H1 (cell line): ENCODE measurements around the gene ZMIZ1. TPM values are rescaled to one million over a fixed set of nuclear protein-coding genes. Genes with fewer than 3 reads are reported as not detected.

Experiments
- CTCF ChIA-PET: fragments of 300-600 bp; sonication (Branson Sonifier 250); formaldehyde crosslinking; loops from one replicate; lab custom pipeline; 2021; ENCODE audit not compliant: partially characterized antibody; lab: Charles Lee
- POLR2A ChIA-PET: fragments of 300-600 bp; sonication (Branson Sonifier 250); formaldehyde crosslinking; loops from one replicate; lab custom pipeline; 2021; ENCODE audit warnings: inconsistent platforms; ENCODE audit not compliant: partially characterized antibody; lab: Charles Lee
- DNase-seq, 2 experiments: peaks; one replicate each; pipeline versions ENCODE4 v3.0.0 to v3.0.0-alpha.2; 2010 to 2022; ENCODE audit warnings: low spot score in 2 of 2, low read depth in 1 of 2, mixed read lengths in 1 of 2
- FAIRE-seq: peaks from 2 replicates; lab custom pipeline; 2011; peaks lifted over from hg19 to GRCh38; lab: Jason Lieb, UNC
- H2AFZ ChIP-seq: 2 replicates; pipeline ENCODE4 v1.8.1; 2012; ENCODE audit warnings: low read length, inconsistent platforms
- H2AK5ac ChIP-seq: 2 replicates; pipeline ENCODE4 v1.6.1; 2013; ENCODE audit warnings: low read depth, low read length
- H2BK120ac ChIP-seq: replicated peaks from 2 replicates; pipeline ENCODE3; 2013; ENCODE audit warnings: low read depth, low read length, inconsistent platforms
- H2BK12ac ChIP-seq: 2 replicates; pipeline ENCODE4 v1.6.1; 2013; ENCODE audit warnings: low read depth, low read length
- H2BK15ac ChIP-seq: 2 replicates; pipeline ENCODE4 v1.6.1; 2013; ENCODE audit warnings: low read length
- H2BK20ac ChIP-seq: 2 replicates; pipeline ENCODE4 v1.6.1; 2013; ENCODE audit warnings: low read length
- H2BK5ac ChIP-seq: 2 replicates; pipeline ENCODE4 v1.6.1; 2013; ENCODE audit warnings: low read depth, low read length
- H3K14ac ChIP-seq: 2 replicates; pipeline ENCODE4 v1.6.1; 2013; ENCODE audit warnings: inconsistent platforms; ENCODE audit not compliant: insufficient read length
- H3K18ac ChIP-seq: 2 replicates; pipeline ENCODE4 v1.6.1; 2013; ENCODE audit warnings: low read length; ENCODE audit errors: extremely low read depth
- H3K23ac ChIP-seq: 2 replicates; pipeline ENCODE4 v1.6.1; 2013; ENCODE audit warnings: inconsistent platforms; ENCODE audit not compliant: insufficient read length
- H3K23me2 ChIP-seq: 2 replicates; pipeline ENCODE4 v1.6.1; 2013; ENCODE audit warnings: low read depth, low read length
- H3K27ac ChIP-seq: 2 replicates; pipeline ENCODE4 v1.6.1; 2011; ENCODE audit warnings: low read depth, low read length, inconsistent platforms
- H3K27me3 ChIP-seq, 4 experiments: replicated peaks in 1 of 4; 1 replicate in 1 of 4; 2 replicates in 3 of 4; pipeline versions ENCODE4 v1.6.1 to v1.8.1; 2011 to 2013; ENCODE audit warnings: low read length in 3 of 4, mild to moderate bottlenecking in 3 of 4, inconsistent platforms in 2 of 4, mixed read lengths in 2 of 4, moderate library complexity in 1 of 4; ENCODE audit not compliant: control insufficient read depth in 3 of 4, insufficient read depth in 3 of 4; ENCODE audit errors: extremely low read depth in 1 of 4
- H3K36me3 ChIP-seq, 4 experiments: 2 replicates each; pipeline versions ENCODE4 v1.6.1 to v1.8.1; 2011 to 2013; ENCODE audit warnings: mild to moderate bottlenecking in 4 of 4, low read length in 3 of 4, moderate library complexity in 2 of 4, control low read depth in 1 of 4, inconsistent platforms in 1 of 4; ENCODE audit not compliant: insufficient read depth in 4 of 4, control insufficient read depth in 2 of 4
- H3K4ac ChIP-seq: replicated peaks from 2 replicates; pipeline ENCODE3; 2013; ENCODE audit warnings: low read length, low read depth, mixed read lengths, inconsistent platforms; ENCODE audit not compliant: insufficient read length
- H3K4me1 ChIP-seq, 4 experiments: replicated peaks in 1 of 4; 1 replicate in 1 of 4; 2 replicates in 3 of 4; pipeline versions ENCODE4 v1.6.1 to v1.8.1; 2011 to 2013; ENCODE audit warnings: low read length in 3 of 4, inconsistent platforms in 2 of 4, mixed read lengths in 1 of 4; ENCODE audit not compliant: insufficient read depth in 4 of 4, control insufficient read depth in 3 of 4
- H3K4me2 ChIP-seq, 2 experiments: 2 replicates each; pipeline versions ENCODE4 v1.6.1 to v1.8.1; 2011 to 2013; ENCODE audit warnings: low read depth in 2 of 2, low read length in 2 of 2, control low read depth in 1 of 2, inconsistent platforms in 1 of 2, mild to moderate bottlenecking in 1 of 2; ENCODE audit not compliant: insufficient read depth in 1 of 2
- H3K4me3 ChIP-seq, 4 experiments: fragments of 200-600, 300-600 bp in 1 of 4; sonication (generic), shearing (Covaris generic), sonication (Bioruptor Twin) in 1 of 4; 2 replicates each; pipeline versions ENCODE4 v1.5.1 to v1.8.1; 2011 to 2016; ENCODE audit warnings: low read length in 4 of 4, low read depth in 3 of 4, control low read depth in 2 of 4, inconsistent platforms in 2 of 4, mild to moderate bottlenecking in 2 of 4, mixed read lengths in 1 of 4, moderate library complexity in 1 of 4; ENCODE audit not compliant: insufficient read depth in 2 of 4; ENCODE audit errors: extremely low read depth in 1 of 4
- H3K56ac ChIP-seq: replicated peaks from 2 replicates; pipeline ENCODE3; 2013; ENCODE audit warnings: low read depth, mild to moderate bottlenecking, mixed read lengths, low read length, inconsistent platforms; ENCODE audit not compliant: insufficient read length
- H3K79me1 ChIP-seq: 2 replicates; pipeline ENCODE4 v1.6.1; 2013; ENCODE audit warnings: low read depth, low read length, control low read depth
- H3K79me2 ChIP-seq, 2 experiments: 2 replicates each; pipeline versions ENCODE4 v1.6.1 to v1.8.1; 2012 to 2013; ENCODE audit warnings: low read length in 2 of 2, mild to moderate bottlenecking in 2 of 2, inconsistent platforms in 1 of 2; ENCODE audit not compliant: insufficient read depth in 2 of 2, control insufficient read depth in 1 of 2
- H3K9ac ChIP-seq, 4 experiments: replicated peaks in 1 of 4; 1 replicate in 1 of 4; 2 replicates in 3 of 4; pipeline versions ENCODE4 v1.6.1 to v1.8.1; 2011 to 2013; ENCODE audit warnings: low read depth in 3 of 4, low read length in 3 of 4, control low read depth in 2 of 4, mild to moderate bottlenecking in 2 of 4, moderate library complexity in 2 of 4, inconsistent platforms in 1 of 4; ENCODE audit errors: extremely low read depth in 1 of 4
- H3K9me3 ChIP-seq, 2 experiments: 2 replicates each; pipeline versions ENCODE4 v1.6.1 to v1.8.1; 2012 to 2013; ENCODE audit warnings: mild to moderate bottlenecking in 2 of 2, moderate library complexity in 2 of 2, control low read depth in 1 of 2, inconsistent platforms in 1 of 2, low read depth in 1 of 2, low read length in 1 of 2, mixed read lengths in 1 of 2; ENCODE audit not compliant: insufficient read depth in 2 of 2
- H4K20me1 ChIP-seq, 2 experiments: replicated peaks in 1 of 2; 2 replicates each; pipeline versions ENCODE3 to v1.8.1; 2011 to 2013; ENCODE audit warnings: inconsistent platforms in 2 of 2, low read length in 2 of 2, mild to moderate bottlenecking in 1 of 2; ENCODE audit not compliant: insufficient read depth in 2 of 2, control insufficient read depth in 1 of 2
- H4K5ac ChIP-seq: 2 replicates; pipeline ENCODE4 v1.6.1; 2013; ENCODE audit warnings: low read length, low read depth, mixed read lengths, inconsistent platforms; ENCODE audit not compliant: insufficient read length
- H4K8ac ChIP-seq: 2 replicates; pipeline ENCODE4 v1.8.0; 2013; ENCODE audit warnings: mild to moderate bottlenecking, moderate library complexity, low read length, inconsistent platforms; ENCODE audit not compliant: insufficient read depth; ENCODE audit errors: extremely low read depth
- H4K91ac ChIP-seq: replicated peaks from 2 replicates; pipeline ENCODE3; 2013; ENCODE audit warnings: low read length, mixed read lengths, inconsistent platforms; ENCODE audit not compliant: insufficient read length
- BACH1 ChIP-seq: IDR thresholded peaks from 2 replicates; pipeline ENCODE4 v1.6.1; 2012; ENCODE audit warnings: low read length, improper control_type of control experiment
- NRF1 ChIP-seq: IDR thresholded peaks from 2 replicates; pipeline ENCODE4 v1.6.1; 2011; ENCODE audit warnings: mild to moderate bottlenecking, low read depth, low read length, improper control_type of control experiment
- SIN3A ChIP-seq, 2 experiments: IDR thresholded peaks in 1 of 2; conservative IDR thresholded peaks in 1 of 2; 2 replicates each; pipeline ENCODE4 v1.6.1; 2011 to 2012; ENCODE audit warnings: low read length in 2 of 2, improper control_type of control experiment in 1 of 2, low read depth in 1 of 2, mild to moderate bottlenecking in 1 of 2
- SIRT6 ChIP-seq: IDR thresholded peaks from one replicate; pipeline ENCODE4 v1.7.1; 2012; ENCODE audit warnings: low read length, inconsistent platforms
- TBP ChIP-seq: IDR thresholded peaks from 2 replicates; pipeline ENCODE4 v1.6.1; 2011; ENCODE audit warnings: low read depth, low read length, improper control_type of control experiment
- WGBS, 2 experiments: shearing (Covaris generic) in 1 of 2; methylation state at CpG; one replicate each; pipeline versions ENCODE4 v1.1.6 to v1.1.7; 2013 to 2015; ENCODE audit warnings: low lambda C conversion rate in 2 of 2, mixed read lengths in 2 of 2, inconsistent platforms in 1 of 2, low coverage in 1 of 2, missing lambda C conversion rate in 1 of 2; ENCODE audit not compliant: insufficient replicate concordance in 2 of 2, insufficient coverage in 1 of 2, insufficient read length in 1 of 2; ENCODE audit errors: extremely low coverage in 1 of 2, missing lambda C conversion rate in 1 of 2; 5-methylcytosine and 5-hydroxymethylcytosine counted together
- polyA plus RNA-seq, 7 experiments: library from polyadenylated mRNA; depleted of rRNA in 3 of 7; stranded (reverse) in 5 of 7; unstranded in 2 of 7; fragments of >200 nt in 5 of 7; fragments of 200-250 nt in 2 of 7; gene quantifications; 1 replicate in 5 of 7; 2 replicates in 1 of 7; 4 replicates in 1 of 7; pipeline versions ENCODE4 v1.2.1 to v1.2.3, GENCODE V29; 2011 to 2013; ENCODE audit warnings: missing spikeins in 2 of 7, mixed read lengths in 2 of 7
- total RNA-seq: library from RNA; stranded (reverse); fragmentation: NEBNext Ultra II Directional; extraction: Animal tissue kit (Norgen Biotek cat#: 25700); gene quantifications from 2 replicates; pipeline ENCODE4 v1.2.1, GENCODE V29; 2021
- TF ChIP-seq, protein P1 (sequence below): IDR thresholded peaks from 2 replicates; pipeline ENCODE4 v1.6.1; 2011; ENCODE audit warnings: low read depth, mild to moderate bottlenecking, low read length; ENCODE audit not compliant: insufficient read depth

ZMIZ1 gene
- total and polyA plus RNA-seq, 2 of the 8 experiments (the other 6 are each of a cell fraction or from before 2014, with no cell fraction given), result 8.1 to 28.0 TPM

DNA sequence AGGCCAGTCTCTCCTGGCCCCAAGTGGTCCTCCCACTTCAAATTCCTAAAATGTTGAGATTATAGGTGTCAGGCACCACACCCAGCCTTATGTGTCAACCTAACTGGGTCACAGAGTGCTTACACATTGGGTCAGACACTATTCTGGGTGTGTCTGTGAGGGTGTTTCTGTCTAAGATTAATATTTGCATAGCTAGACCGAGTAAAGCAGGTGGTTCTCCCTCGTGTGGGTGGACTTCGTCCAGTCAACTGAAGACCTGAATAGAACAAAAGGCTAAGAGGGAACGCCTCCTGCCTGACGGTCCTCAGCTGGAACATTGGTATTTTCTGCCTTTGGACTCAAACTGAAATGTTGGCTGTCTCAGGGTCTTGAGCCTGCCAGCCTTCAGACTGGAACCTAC lies 290.0 kb downstream of the ZMIZ1 start:
- FAIRE-seq, result no peak
- Histone ChIP-seq H3K4me3 (no peak overlapping the region), H3K79me1 (no peaks in the 10 kb centered on the region), H3K23ac (no peak overlapping the region), H3K27ac (no peak overlapping the region), H3K4me2 (no peak overlapping the region), H4K5ac (no peak overlapping the region), H3K56ac (no peak overlapping the region), H3K9ac (no peak overlapping the region), H3K27me3 (no peaks in the 10 kb centered on the region), H2AFZ (no peak overlapping the region), H3K4ac (no peak overlapping the region), H3K23me2 (no peaks in the 10 kb centered on the region), H3K79me2 (no peaks in the 10 kb centered on the region), H2BK5ac (no peak overlapping the region), H2BK15ac (no peak overlapping the region), H3K18ac (no peak overlapping the region), H2BK12ac (no peak overlapping the region), H3K14ac (no peak overlapping the region), H4K20me1 (peaks cover 0 to 2% of the 10 kb centered on the region in 2 experiments), H2AK5ac (no peak overlapping the region), H4K91ac (no peak overlapping the region), H3K36me3 (peaks cover 5 to 19% (median 14%) of the 10 kb centered on the region in 4 experiments; a peak in 7 of 8 replicates), H3K9me3 (no peaks in the 10 kb centered on the region; a peak in 1 of 4 replicates), H2BK120ac (no peak overlapping the region), H3K4me1 (no peaks in the 10 kb centered on the region), H4K8ac (no peak overlapping the region), H2BK20ac (no peak overlapping the region)
- peak in 1 of 2 experiments; percentile 28 for DNase-seq
- POLR2A ChIA-PET, result interaction anchor here (1.7 to 2.6 kb wide), 2 partner anchors 10 to 13 kb away, joined by 6 to 12 read pairs; no protein-coding TSS in a partner anchor
- WGBS, 2 experiments, result 93% methylated on average over 5 of the region's 5 CpGs; no CpG with 5 or more reads in 1 of the 2 experiments
- no peak for TF ChIP-seq TBP
- no peak for TF ChIP-seq NRF1
- TF ChIP-seq SIRT6, result no peak
- TF ChIP-seq, protein P1, sequence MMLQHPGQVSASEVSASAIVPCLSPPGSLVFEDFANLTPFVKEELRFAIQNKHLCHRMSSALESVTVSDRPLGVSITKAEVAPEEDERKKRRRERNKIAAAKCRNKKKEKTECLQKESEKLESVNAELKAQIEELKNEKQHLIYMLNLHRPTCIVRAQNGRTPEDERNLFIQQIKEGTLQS, result no peak
- no peak for TF ChIP-seq BACH1
- TF ChIP-seq SIN3A (conservative IDR thresholded peaks at IDR 0.05 in 1 of 2, IDR thresholded peaks at IDR 0.05 in 1 of 2; ENCODE audit: low read depth in 1 of 2, low read length in 2 of 2), result no peak
- CTCF ChIA-PET, result interaction anchor here (0.9 to 6.0 kb wide), 5 partner anchors 13 to 134 kb away, joined by 4 to 50 read pairs (median 6); partner anchors contain the start of gene PPIF
